HuH-7 (cell line): ENCODE data around the gene PHF2.
"Not testable (repeated sequence)": the region's sequence is repeated elsewhere in the genome, so short reads cannot be mapped to it uniquely, and the experiment has no call there.

Experiments used
- DNase-seq: peaks from one replicate; pipeline ENCODE4 v3.0.0; 2011; ENCODE audit warnings: low spot score

The PHF2 gene

GRCh38 chr9:93665637-93666438 lies 89.5 kb downstream of the PHF2 start:
- no peak for DNase-seq

DNA sequence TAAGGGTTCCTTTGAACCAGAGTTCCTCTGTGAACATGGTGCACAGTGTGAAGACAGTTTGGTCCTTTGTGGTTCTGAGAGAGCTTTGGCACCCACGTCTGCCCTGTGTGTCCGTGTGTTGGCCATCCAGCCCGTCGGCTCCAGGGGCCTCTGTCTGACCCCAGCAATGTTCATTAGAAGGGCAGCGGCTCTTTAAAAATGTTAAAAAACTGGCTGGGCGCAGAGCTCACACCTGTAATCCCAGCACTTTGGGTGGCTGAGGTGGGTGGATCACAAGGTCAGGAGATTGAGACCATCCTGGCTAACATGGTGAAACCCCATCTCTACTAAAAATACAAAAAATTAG lies 90.0 kb downstream of the PHF2 start:
- DNase-seq: not testable (repeated sequence)

GRCh38 chr9:93667006-93667405 lies 90.6 kb downstream of the PHF2 start:
- DNase-seq: no peak

GRCh38 chr9:93667627-93668026 lies 91.2 kb downstream of the PHF2 start:
- DNase-seq: no peak

DNA sequence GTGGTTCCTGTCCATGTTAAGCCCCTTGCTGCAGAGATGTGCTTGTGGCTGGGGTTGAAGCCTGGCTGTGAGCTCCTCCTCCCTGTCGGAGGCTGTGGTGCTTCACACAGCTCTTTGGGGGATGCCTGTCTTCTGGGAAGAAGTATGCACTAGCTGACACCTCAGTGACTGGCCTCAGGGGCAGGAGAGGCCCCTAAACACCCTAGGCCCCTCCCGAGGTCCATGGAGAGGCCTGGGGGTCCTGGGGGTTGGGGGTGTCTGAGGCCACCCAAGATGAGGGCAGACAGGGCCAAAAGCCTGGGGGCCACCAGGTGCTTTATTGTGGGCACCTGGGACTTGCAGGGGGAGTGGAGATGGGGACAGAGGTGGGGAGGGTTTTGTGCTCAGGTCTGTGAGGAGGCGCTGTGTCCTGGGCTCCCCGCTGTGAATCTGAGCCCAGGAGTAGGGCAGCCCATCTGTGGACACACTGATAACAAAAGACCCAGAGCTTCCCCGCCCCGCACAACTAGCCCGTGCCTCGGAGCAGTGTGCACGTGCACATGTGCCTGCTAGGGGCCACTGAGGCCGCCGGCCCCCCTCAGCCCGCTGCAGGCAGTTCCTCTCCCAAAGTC lies 92.0 kb downstream of the PHF2 start:
- no peak for DNase-seq

DNA sequence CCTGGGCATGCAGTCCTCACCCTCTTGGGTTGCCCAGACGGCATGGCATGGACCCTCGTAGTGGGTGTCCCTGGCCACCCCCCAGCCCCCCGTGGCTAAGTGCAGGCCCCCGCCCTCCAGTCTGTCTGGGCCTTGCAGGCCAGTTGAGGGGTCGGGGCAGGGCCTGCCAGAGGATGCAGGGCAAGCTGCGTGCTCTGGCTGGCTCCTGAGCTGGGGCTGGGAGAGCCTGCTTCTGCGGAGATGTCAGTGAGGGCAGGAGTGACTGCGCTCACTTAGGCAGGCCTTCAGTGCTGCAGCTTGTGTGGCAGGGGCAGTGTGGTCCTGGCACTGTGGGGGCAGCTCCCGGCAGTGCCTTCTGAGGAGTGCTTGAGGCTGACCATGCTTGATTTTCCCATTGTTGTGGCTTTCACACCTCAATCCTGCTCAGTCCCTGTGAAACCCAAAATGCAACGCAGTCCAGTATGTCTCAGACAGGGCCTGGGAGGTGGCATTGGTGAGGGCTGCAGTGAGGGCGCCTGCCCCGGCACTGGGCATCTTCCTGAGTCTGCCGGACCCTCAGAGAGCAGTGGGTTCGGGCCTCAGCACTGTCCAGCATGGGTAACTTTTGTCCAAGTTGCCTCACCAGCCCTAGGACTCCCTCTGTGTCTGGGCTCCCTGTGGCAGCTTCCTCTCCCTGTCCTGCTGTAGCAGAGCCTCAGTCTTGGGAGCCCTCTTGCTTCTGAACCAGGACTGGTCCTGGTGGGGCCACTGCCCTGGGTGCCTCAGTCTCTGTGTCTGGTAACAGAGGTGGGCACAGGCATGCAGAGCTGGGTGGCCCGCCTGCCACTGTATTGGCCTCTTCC lies 93.0 kb downstream of the PHF2 start:
- DNase-seq: no peak

GRCh38 chr9:93669958-93670207 lies 93.5 kb downstream of the PHF2 start:
- DNase-seq: no peak

GRCh38 chr9:93670208-93671019 lies 94.0 kb downstream of the PHF2 start:
- DNase-seq: no peak

DNA sequence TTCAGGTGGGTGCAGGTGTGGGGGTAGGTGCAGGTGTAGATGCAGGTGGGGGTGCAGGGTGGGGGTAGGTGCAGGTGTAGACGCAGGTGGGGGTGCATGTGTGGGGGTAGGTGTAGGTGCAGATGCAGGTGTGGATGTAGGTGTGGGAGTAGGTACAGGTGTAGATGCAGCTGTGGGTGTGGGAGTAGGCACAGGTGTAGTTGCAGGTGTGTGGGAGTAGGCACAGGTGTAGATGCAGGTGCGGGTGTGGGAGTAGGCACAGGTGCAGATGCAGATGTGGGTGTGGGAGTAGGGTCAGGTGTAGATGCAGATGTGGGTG lies 94.6 kb downstream of the PHF2 start:
- DNase-seq: no peak

- not testable (repeated sequence) for DNase-seq
Measured at GRCh38 chr9:93672330-93673020, 96.1 kb downstream of the PHF2 start.

- DNase-seq: no peak
Measured at GRCh38 chr9:93673021-93673838, 96.8 kb downstream of the PHF2 start.

DNA sequence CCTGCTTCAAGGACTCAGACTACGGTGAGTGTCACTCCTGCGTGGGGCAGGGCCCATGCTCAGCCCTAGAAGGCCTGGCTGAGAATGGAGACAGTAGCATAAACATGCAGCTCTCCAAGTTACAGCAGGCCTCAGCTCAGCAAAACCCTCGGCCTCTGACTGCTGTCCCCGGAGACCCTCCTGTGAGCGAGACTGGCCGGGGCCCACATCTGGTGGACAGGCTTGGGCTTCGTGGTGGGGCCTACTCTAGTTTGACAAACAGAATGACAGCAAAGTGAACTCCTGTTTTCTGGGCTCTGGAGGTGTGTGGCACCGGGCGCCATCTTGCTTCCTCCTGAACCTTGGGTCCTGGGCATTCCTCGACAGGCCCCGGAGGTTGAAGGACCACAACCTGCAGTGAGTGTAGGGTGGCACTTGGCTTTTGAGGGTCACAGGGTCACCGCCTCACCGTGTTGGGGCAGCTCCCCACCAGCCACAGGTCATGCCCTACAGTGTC lies 97.5 kb downstream of the PHF2 start:
- DNase-seq: no peak

GRCh38 chr9:93674580-93675335 lies 98.4 kb downstream of the PHF2 start:
- no peak for DNase-seq

DNA sequence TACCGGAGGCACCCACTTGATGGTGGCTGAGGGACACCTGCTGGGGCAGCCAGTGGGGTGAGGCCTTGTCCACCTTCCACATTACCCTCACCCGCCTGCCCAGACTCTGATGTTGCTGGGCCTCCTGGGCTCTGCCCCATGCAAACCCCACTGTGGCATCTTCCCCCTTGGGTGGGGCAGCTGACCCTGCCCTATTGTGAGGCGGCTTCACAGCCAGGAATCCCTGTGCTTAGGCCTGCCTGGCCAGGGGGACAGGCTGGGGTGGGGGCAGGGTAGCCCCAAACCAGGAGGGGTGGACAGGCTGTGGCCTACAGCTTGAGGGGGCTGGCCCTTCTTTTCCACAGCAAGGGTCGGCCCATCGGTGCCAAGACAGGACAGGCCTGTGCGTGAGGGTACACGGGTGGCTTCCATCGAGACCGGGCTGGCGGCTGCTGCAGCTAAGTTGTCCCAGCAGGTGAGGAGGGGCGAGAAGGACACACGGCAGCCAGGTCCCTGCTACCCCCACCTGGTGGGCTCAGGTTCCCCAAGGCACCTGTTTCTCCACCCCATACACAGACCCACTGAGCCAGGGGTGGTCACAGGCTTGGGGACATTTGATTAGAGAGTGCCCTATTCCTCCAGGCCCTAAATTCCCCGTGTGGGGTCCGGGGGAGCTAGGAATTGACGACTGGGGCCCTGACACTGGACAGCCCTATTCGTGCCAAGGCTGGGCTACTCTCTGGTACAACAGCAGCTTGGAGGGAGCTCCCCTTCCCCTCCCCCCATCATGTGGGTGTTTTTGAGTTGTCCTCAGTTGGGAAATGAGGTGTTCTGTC lies 99.2 kb downstream of the PHF2 start:
- DNase-seq: no peak

GRCh38 chr9:93676310-93677047 lies 100.1 kb downstream of the PHF2 start:
- DNase-seq: no peak

- DNase-seq: no peak
Measured at GRCh38 chr9:93677048-93677571, 100.7 kb downstream of the PHF2 start.

DNA sequence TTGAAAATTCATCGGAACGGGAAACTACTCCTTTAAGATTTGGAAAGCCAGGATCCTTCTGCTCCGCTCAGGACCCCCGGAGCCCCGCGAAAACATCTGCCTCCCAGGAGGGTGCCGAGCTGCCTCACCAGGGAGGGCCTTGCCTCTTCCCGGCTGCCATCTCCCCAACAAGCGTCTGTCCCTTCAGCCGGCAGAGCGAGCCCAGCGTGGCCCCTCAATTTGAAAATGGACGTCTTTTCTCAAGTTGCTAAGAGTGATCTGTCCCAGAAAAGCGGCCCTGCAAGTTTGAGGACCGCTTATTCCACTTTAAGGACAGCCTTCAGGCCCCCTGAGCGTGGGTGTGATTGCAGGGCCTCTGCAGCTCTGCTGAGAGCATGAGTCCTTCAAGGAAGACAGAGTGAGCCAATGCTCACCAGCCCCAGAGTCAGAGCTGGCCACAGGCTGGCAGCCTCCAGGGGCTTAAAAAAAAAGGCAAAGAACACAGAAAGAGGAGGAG lies 101.3 kb downstream of the PHF2 start:
- no peak for DNase-seq
